ENCODE results near the gene DOCK3.
"Not testable (repeated sequence)": the region's sequence is repeated elsewhere in the genome, so short reads cannot be mapped to it uniquely, and the experiment has no call there.

GRCh38 chr3:51092141-51092540 is 417.4 kb downstream of the DOCK3 start:
- TF ChIP-seq TAF1 (conservative IDR thresholded peaks at IDR 0.05); GABPA (IDR thresholded peaks at IDR 0.05 in 1 of 2, conservative IDR thresholded peaks at IDR 0.05 in 1 of 2); JUND (IDR thresholded peaks at IDR 0.05); CTCF (IDR thresholded peaks at IDR 0.05; ENCODE audit: low read depth, low read length, missing input control); EGR1 (IDR thresholded peaks at IDR 0.05; ENCODE audit: low read depth in 2 of 2); SP1 (IDR thresholded peaks at IDR 0.05); RAD21 (IDR thresholded peaks at IDR 0.05); YY1 (IDR thresholded peaks at IDR 0.05); ATF3 (IDR thresholded peaks at IDR 0.05); FOXA1 (IDR thresholded peaks at IDR 0.05): not testable (repeated sequence)
- TF ChIP-seq, protein P1, sequence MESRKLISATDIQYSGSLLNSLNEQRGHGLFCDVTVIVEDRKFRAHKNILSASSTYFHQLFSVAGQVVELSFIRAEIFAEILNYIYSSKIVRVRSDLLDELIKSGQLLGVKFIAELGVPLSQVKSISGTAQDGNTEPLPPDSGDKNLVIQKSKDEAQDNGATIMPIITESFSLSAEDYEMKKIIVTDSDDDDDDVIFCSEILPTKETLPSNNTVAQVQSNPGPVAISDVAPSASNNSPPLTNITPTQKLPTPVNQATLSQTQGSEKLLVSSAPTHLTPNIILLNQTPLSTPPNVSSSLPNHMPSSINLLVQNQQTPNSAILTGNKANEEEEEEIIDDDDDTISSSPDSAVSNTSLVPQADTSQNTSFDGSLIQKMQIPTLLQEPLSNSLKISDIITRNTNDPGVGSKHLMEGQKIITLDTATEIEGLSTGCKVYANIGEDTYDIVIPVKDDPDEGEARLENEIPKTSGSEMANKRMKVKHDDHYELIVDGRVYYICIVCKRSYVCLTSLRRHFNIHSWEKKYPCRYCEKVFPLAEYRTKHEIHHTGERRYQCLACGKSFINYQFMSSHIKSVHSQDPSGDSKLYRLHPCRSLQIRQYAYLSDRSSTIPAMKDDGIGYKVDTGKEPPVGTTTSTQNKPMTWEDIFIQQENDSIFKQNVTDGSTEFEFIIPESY (IDR thresholded peaks at IDR 0.05) = not testable (repeated sequence)
- TF ChIP-seq, protein P2, sequence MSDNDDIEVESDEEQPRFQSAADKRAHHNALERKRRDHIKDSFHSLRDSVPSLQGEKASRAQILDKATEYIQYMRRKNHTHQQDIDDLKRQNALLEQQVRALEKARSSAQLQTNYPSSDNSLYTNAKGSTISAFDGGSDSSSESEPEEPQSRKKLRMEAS (IDR thresholded peaks at IDR 0.05) = not testable (repeated sequence)
- TF ChIP-seq, protein P3, sequence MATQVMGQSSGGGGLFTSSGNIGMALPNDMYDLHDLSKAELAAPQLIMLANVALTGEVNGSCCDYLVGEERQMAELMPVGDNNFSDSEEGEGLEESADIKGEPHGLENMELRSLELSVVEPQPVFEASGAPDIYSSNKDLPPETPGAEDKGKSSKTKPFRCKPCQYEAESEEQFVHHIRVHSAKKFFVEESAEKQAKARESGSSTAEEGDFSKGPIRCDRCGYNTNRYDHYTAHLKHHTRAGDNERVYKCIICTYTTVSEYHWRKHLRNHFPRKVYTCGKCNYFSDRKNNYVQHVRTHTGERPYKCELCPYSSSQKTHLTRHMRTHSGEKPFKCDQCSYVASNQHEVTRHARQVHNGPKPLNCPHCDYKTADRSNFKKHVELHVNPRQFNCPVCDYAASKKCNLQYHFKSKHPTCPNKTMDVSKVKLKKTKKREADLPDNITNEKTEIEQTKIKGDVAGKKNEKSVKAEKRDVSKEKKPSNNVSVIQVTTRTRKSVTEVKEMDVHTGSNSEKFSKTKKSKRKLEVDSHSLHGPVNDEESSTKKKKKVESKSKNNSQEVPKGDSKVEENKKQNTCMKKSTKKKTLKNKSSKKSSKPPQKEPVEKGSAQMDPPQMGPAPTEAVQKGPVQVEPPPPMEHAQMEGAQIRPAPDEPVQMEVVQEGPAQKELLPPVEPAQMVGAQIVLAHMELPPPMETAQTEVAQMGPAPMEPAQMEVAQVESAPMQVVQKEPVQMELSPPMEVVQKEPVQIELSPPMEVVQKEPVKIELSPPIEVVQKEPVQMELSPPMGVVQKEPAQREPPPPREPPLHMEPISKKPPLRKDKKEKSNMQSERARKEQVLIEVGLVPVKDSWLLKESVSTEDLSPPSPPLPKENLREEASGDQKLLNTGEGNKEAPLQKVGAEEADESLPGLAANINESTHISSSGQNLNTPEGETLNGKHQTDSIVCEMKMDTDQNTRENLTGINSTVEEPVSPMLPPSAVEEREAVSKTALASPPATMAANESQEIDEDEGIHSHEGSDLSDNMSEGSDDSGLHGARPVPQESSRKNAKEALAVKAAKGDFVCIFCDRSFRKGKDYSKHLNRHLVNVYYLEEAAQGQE (IDR thresholded peaks at IDR 0.05) = not testable (repeated sequence)

All from liver (tissue), 3 donors.